ENCODE data around the gene PSENEN. TPM values are rescaled to one million over a fixed set of nuclear protein-coding genes. Genes with fewer than 3 reads are reported as not detected.

The PSENEN gene
- total and polyA plus RNA-seq, 9 of the 15 experiments (the other 6 are each of a cell fraction or from before 2014, with no cell fraction given) = 34.5 to 299 (median 61.1) TPM

- no peaks in the 10 kb centered on the region; the same call in 1 of the 2 replicates for H3K9me3 ChIP-seq (replicated peaks; ENCODE audit: control insufficient read depth, insufficient read depth, low read depth, low read length)
- 86% methylated on average over 32 of the region's 74 CpGs for WGBS (ENCODE audit: insufficient coverage, low coverage, missing lambda C conversion rate)
- H2AFZ ChIP-seq (ENCODE audit: low read depth, low read length) = no peak overlapping the region
- H3K79me2 ChIP-seq (ENCODE audit: control insufficient read depth, insufficient read depth, low read length) = peaks cover 17% of the 10 kb centered on the region
- H4K20me1 ChIP-seq (replicated peaks; ENCODE audit: control insufficient read depth, insufficient read depth, low read length) = no peaks in the 10 kb centered on the region; the same call in 1 of the 2 replicates
- no peak for TF ChIP-seq CCAR2 (IDR thresholded peaks at IDR 0.05; ENCODE audit: low read depth, low read length)
- TF ChIP-seq, protein P1, sequence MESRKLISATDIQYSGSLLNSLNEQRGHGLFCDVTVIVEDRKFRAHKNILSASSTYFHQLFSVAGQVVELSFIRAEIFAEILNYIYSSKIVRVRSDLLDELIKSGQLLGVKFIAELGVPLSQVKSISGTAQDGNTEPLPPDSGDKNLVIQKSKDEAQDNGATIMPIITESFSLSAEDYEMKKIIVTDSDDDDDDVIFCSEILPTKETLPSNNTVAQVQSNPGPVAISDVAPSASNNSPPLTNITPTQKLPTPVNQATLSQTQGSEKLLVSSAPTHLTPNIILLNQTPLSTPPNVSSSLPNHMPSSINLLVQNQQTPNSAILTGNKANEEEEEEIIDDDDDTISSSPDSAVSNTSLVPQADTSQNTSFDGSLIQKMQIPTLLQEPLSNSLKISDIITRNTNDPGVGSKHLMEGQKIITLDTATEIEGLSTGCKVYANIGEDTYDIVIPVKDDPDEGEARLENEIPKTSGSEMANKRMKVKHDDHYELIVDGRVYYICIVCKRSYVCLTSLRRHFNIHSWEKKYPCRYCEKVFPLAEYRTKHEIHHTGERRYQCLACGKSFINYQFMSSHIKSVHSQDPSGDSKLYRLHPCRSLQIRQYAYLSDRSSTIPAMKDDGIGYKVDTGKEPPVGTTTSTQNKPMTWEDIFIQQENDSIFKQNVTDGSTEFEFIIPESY (CRISPR knock-in tag; IDR thresholded peaks at IDR 0.05) = peak; percentile 61
- peak overlapping the region in 1 of 2 experiments; percentile 68; a peak in 2 of 4 replicates for H3K9ac ChIP-seq (ENCODE audit: insufficient read depth in 1 of 2, low read depth in 2 of 2, low read length in 2 of 2)
- FAIRE-seq (no peak), DNase-seq (ENCODE audit: extremely low read depth in 1 of 4, low spot score in 3 of 4) (no peak), ATAC-seq (no peak)
- H3K4me3 ChIP-seq = no peak overlapping the region
- in situ Hi-C loops (cut with MboI) (no loop called here), intact Hi-C loops (cut with micrococcal nuclease) (no loop called here)
- H3K27me3 ChIP-seq (ENCODE audit: control insufficient read depth in 2 of 2, insufficient read depth in 2 of 2, low read length in 2 of 2) = no peaks in the 10 kb centered on the region
- ChIA-PET CTCF (ENCODE audit: low intra/inter-chr PET ratio) (no interaction called here), POLR2A (interaction anchor here (0.5 to 2.2 kb wide), 3 partner anchors 8 to 783 kb away, joined by 4 to 12 read pairs (median 4); partner anchors contain the start of gene LIN37)
- no TSS peak for BruUV-seq (replicated peaks)
- H3K4me2 ChIP-seq (ENCODE audit: insufficient read depth, low read length) = no peak overlapping the region
- H3K36me3 ChIP-seq (ENCODE audit: control insufficient read depth, insufficient read depth, low read length) = peaks cover 31% of the 10 kb centered on the region; the same call in 2 of the 3 replicates
- H3K27ac ChIP-seq (ENCODE audit: extremely low read depth, low read depth, low read length) = no peak overlapping the region
- H3K4me1 ChIP-seq (replicated peaks in 1 of 2; ENCODE audit: control insufficient read depth in 2 of 2, insufficient read depth in 2 of 2, low read length in 2 of 2) = peaks cover 13 to 41% of the 10 kb centered on the region in 2 experiments
- no peaks in the 10 kb centered on the region for H3K9me1 ChIP-seq (ENCODE audit: control insufficient read depth, insufficient read depth, low read length)
These were observed 10.3 kb downstream of the PSENEN start for GRCh38 chr19:35755550-35756376.
